ENCODE data around the gene MEGF11.

Gene MEGF11

DNA sequence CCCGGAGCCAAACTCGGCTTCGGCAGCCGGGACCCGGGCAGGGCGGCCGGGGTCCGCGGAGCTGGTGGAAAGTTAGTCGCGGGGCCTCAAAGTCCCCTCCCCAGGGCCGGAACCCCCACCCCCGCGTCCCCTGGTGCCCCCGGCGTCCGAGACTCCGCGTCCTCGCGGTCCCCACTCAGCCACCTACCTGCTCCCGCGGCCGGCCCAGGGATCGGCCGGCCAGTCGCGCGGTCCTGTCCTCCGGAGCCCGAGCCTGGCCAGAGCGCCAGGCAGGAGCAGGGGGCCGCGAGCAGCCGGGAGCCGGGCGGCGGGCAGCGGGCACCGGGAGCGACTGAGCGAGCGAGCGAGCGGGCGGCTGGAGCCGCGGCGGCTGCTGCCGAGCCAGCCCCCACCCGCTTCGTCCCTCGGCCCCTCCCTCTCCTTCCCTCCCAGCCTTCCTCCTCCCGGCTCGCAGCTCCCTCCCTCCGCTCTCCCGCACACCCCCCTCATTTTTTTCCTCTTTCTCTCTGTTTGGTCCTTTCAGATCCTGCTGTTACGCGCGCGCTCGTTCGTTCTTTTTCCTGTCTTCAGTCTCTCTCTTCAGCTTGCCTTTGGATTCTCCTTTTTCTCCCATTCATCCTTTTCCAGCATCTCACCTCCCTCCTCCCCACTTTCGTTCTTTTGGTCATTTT lies at the start of gene MEGF11:
TSS of gene MEGF11 (minus strand) at position 333 of the 671 bp plus-strand sequence. CDS start 125,347 bp downstream, outside the sequence.
- DNase-seq, result no peak

DNA sequence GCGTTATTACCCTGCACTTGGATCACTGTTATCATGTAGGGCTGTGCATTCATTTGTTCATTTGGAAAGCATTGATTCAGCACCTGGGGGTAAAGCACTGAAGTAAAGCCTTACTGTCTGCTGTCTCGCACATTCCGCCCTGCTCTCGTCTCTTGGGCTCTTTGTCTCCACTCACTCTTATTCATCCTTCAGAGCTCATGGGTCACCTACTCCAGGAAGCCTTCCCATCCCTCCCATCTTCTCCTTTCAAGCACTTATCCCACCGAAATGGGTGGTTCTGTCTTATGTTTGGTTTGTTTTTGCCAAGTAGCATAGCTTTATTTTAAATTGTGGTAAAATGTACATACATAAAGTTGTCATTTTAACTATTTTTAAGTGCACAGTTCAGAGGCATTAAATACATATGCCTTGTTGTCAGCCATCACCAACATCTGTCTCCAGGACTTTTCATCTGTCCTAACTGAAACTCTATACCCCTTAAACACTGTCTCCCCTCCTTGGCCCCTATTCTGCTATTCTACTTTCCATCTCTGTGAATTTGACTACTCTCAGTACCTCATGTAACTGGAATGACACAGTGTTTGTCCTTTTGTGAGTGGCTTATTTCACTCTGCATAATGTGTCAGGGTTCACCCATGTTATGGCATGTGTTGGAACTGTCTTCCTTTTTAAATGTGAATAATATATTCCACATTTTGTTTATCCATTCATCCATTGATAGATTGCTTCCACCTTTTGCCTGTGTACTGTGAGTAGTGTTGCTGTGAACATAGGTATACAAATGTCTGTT lies 49.1 kb upstream of the MEGF11 start:
- DNase-seq, result no peak

DNA sequence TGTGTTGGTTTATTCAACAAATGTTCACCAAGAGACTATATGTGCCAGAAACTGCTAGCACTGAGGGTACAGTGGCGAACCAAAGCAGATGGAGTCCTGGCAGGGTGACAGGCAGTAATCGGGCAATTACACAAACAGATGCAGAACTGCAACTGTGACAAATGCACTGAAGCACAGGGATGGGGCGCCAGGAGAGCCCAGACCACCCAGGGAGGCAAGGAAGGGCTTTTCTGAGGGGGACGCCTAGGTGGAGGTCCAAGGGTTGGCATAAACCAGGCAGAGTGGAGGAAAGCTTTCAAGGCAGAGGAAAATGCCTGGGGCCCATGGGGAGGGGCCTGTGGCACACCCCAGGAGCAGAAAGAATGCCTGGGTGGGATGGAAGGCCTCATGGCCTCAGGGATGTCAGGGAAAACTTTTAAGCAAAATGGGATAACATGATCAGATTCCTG lies 45.3 kb upstream of the MEGF11 start:
- DNase-seq, result peak; percentile 45

DNA sequence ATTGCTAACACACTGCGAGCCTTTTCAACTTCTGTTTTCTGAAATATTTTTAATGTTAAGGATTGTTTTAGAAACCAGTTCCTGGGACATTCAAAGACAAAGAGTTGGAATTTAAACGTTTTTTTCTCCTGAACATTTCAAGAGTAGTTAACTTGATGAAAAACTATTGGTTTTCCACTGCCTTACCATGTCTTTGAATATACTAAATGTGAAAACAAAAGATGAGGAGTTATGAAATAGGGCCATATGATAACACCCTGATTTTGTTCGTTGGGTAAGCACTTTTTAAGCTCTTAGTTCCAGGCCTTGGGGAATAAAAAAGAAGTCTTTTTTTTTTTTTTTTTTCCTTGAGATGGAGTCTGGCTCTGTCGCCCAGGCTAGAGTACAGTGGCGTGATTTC lies 42.6 kb upstream of the MEGF11 start:
- DNase-seq, result no peak

DNA sequence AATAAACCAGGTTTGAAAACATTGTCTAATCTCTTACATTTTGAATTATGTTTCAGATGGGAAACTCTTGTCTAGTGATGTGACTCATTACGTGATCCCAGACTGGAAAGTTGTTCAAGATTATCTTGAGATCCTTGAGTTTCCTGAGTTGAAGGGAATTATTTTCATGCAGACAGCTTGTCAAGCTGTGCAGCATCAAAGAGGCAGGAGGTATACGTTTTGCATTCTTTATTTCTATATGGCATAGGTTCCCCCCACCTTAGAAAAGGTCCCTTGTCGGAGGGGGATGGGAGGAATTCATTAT lies 41.3 kb upstream of the MEGF11 start:
- no peak for DNase-seq

DNA sequence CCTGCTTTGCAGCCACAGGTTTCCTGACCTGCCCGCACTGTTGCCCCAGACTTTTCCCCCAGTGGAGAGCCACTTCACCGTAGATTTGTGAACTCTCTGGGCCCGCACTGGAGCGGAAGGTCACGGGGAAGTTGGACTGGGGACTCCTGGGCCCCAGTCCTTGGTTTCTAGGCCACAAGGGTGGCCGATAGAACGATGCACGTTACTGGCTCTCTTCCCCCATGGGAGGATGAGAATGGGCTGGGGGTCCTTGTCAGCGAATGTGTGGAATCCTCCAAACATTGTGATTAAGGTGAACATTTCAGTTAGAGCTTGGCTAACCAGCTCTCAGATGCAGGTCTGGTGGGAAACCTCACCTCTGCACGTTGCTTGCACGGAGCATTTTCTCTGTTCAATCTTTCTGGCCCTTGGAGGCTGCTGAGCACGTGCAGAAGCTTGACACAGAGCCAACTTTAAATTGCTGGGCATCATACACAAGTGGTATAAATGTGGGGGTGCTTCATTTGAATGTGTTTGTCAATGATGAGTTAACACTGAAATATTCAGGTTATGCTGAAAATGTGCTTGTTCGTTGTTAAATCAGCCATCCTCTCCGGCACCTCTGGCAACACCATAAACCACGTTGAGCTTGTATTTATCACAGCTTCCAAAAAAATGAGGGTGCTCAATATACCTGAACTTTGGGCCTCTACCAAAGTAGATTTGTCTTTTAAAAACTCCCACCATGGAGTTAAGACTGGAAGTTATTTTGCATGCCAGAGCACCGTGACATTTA lies 40.8 kb upstream of the MEGF11 start:
- DNase-seq, result peak; percentile 73

DNA sequence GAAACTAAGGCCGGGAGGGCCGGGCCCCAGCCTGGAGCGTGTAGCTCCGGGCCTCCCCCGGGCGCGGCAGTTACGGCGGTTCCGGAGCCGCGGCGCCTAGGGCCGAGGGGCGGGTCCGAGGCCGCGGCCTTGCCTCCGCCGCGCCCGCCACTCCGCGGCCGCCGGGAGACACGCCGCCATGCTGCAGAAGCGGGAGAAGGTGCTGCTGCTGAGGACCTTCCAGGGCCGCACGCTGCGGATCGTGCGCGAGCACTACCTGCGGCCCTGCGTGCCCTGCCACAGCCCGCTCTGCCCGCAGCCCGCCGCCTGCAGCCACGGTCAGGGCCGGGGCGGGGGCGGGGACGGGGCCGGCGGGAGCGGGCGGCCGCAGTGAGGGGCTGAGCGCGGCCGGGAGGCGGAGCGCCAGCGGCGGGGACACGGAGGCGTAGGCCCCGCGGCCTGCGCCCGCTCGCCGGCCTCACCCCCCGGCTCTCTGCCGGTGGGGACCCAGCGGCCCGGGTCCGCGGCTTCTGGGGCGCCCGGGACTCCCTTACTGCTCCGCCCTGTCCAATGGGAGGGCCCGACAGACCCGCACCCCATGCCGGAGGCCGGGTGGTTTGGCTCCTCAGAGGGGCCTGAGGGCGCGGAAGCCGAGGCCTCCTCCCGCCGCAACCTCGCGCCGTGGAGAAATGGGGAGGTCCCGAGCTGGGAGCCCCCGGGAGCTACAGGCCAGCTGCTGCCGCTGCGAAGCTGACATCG lies 40.0 kb upstream of the MEGF11 start, which contains the start of gene DIS3L:
TSS of gene DIS3L (plus strand) at position 150 of the 738 bp plus-strand sequence. CDS start at position 179, 29 bp downstream.
- DNase-seq, result peak; percentile 48

DNA sequence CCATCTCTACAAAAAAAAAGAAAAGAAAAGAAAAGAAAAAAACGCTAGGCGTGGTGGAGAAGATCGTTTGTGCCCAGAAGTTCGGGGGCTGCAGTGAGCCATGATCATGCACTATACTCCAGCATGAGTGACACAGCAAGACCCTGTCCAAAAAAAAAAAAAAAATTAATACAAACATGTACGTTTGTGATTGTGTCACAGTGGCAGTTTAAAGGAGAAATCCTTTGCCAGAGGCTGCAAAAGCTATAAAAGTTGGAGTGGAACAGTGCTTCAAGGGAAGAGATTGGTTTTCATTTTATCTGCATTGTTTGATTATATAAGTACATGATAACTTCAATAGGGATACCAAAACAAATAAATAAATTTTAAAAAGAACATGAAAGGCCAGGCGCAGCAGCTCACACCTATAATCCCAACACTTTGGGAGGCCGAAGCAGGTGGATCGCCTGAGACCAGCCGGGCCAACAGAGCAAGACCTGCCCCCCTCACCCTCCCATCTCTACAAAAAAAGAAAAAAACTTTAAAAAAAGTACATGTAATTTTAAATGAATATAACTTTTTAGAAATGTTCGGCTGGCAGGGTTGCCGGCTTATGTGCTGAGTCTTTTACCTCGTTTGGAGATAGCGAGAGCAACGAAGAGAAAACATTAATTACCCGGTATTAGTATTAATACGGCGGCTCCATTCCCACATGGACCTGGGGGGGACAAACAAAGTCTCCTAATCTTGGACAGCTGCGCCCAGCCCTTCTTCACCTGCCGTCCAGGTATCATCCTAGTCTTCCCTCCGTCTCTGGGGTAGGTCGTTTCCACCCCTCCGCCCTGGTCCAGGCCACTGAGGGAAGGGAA lies 39.2 kb upstream of the MEGF11 start:
- no peak for DNase-seq

DNA sequence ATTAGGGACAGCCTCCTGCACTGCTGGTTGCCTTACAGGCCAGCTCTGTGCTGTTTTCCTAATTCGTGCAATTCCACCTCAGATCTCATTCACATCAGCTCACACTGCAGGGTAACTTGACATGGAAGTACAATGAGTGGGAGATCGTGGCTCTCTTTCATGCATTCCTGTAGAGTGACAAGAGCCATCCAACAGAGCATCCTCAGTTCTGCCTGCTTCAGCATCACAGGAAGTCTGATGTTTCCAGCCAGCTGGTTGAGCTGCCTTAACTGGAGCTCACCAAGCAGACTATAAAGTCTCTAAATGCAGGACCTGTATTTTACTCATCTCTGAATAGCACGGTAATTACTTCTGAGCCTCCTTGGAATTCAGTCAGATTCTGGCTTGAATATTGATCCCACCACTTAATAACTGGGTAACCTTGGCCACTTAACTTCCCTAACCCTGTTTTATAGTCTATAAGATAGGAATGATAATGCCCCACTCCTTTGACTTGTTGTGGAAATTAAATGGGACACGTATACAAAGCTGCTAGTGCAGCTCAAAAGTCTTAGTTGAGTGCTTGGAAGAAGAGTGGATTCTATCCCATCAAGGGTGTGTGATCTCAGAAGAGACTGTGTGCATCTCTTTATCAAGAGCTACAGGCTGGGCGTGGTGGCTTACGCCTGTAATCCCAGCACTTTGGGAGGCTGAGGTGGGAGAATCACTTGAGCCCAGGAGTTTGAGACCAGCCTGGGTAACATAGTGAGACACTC lies 38.4 kb upstream of the MEGF11 start:
- no peak for DNase-seq

DNA sequence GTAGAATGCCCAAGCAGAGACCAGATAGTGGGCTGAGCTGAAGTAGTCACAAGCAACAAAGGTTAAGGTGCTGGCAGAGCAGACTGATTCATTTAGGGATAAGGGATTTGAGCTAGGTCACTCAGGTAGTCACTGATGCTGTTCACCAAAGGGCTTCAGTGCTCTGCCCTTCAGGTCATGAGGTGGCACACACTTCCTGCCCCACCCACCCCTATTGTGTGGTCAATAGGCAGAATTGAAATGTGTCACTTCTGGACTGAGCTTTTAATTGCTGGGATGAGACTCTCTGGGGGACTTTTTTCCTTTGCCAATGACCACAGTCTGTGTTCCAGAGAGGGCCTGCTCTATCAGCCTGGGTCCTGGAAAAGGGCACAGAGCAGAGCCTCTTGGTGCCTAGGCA lies 37.0 kb upstream of the MEGF11 start:
- no peak for DNase-seq

DNA sequence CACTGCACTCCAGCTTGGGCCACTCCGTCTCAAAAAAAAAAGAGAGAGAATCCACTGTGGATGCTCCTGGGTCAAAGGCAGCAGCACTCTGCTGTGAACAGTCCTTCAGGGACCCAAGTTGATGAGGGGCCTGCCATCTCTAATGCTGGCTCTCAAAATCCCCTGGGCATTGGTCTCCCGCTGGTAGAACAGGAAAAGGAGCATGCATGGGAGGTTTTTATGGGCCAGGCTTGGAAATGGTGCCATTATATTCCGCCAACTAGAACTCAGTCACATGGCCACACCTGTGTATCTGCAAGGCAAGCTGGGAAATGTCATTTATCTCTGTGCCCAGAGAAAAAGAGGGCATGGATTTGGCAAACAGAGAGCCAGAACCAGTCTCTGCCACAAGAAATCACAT lies 36.5 kb upstream of the MEGF11 start:
- DNase-seq, result no peak

DNA sequence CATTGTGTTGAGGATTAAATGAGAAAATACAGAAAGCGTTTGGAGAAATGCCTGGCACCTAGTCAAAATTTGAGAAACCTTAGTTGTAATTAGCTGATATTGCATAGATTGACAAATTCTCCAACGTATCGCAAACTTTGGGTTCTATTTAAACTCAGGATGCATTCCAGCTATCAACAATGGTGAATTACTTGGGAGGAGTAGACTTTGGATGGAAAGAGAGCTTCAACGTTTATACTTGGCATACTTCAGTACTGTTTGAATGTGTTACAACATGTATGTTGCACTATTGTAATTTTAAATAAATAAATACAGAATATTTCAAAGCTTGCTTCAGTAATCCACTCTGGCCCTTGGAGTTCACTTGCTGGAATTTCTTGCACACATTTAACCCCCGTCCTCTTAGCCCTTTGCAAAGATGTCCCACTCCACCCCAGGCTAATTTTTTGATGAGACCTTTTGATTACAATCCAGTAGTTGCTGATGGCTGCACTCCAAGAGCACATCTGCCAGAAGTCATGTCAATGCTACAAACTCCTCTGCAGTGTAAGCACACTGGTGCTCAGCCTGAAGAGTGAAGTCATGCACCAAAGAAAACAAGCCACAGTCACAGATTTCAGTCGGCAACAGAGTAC lies 35.1 kb upstream of the MEGF11 start:
- no peak for DNase-seq

DNA sequence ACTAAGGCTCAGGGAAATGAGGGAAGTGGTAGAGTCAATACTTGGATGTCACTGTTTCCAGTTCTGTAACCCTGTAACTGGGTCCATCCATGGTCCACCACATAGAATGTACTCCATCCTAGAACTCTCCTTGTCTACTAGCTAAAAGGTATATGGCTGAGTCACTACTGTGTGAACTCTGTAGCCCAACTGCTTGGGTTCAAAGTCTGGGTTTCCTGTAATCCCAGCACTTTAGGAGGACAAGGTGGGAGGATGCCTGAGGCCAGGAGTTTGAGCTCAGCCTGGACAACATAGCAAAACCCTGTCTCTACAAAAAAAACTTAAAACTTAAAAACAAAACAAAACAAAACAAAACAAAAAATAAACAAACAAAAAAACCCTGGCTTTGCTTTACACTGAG lies 34.5 kb upstream of the MEGF11 start:
- no peak for DNase-seq

DNA sequence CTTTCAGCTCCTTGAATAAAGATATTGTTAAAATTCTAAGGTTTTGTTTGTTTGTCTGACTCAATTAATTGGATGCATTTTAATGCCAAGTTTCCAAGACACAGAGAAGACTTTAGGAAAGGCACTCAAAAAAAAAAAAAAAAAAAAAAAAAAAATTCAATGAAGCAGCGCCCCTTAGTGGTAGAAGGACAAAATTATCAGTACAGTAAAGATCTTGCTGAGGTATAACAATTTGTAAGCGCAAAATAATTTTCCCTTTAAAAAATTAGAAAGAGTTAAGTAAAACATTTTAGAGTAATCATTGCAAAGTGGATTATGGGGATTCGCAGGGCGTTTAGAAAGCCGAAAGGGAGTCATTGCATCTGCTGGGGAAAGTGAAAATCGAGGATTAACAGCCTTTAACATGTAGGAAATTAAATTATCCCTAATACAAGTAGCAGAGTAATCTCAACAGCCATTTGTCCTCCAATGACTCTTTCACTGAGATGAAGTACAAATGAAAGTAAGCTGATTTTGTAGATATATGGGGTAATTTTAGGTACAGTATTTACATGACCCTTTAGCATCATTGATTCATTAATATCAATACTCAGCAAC lies 34.0 kb upstream of the MEGF11 start:
- no peak for DNase-seq

DNA sequence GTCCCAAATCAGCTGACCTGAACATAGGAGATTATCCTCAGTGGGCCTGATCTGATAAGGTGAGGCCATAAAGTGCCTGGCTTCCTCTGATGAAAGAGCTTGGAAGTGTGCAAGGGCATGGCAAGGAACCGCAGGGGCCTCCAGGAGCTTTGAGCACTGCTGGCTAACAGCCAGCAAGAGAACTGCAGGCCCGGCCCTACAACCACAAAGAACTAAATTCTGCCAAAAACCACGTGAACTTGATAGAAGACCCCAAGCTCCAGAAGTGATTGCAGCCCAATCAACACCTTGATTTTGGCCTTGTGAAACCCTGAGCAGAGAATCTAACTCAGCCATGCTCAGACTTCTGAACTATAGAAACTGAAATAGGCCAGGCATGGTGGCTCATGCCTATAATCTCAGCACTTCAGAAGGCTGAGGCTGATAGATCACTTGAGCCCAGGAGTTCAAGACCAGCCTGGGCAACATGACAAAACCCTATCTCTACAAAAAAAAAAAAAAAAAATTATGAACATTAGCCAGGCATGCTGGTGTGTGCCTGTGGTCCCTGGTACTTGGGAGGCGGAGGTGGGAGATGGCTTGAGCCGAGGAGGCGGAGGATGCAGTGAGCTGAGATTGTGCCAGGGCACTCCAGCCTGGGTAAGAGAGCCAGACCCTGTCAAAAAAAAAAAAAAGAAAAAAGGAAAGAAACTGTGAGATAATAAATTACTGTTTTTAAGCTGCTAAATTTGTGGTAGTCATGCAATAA lies 32.2 kb upstream of the MEGF11 start:
- DNase-seq, result no peak

DNA sequence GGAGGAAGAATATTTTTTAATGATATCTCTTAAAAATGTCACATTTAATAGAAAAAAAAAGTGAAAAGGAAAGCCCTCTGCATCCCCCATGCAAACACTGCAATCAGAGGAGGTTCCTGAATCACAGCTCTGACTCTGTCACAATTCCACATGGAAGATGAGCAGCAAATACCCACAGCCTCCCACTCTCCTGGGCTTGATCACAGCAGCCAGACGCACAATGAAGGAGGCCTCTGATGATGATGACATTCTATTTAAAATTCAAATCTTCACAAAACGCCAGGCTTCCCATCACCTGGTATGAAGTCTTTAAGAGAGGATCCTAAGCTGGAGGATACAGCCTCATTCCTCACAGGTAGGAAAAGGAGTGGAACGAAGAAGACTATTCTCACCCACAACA lies 30.7 kb upstream of the MEGF11 start:
- no peak for DNase-seq

DNA sequence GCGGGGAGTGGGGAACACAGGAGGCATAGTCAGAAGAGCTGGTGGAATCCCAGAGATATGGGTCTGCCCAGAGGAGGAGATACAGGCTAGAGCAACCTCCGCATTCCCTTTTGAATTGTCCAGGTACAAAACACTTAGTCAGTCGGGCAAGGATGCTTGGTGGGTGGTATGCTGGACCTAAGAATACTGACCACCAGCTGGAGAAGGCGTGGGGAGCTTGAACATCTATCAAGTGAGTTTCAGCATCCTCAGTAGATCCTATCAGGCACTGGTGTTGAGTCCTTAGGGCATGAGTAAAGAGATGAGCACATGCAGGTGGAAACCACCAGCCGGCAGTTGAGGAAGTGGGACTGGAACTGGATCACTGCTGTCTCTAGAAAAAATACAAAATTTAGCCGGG lies 25.1 kb upstream of the MEGF11 start:
- DNase-seq, result no peak

DNA sequence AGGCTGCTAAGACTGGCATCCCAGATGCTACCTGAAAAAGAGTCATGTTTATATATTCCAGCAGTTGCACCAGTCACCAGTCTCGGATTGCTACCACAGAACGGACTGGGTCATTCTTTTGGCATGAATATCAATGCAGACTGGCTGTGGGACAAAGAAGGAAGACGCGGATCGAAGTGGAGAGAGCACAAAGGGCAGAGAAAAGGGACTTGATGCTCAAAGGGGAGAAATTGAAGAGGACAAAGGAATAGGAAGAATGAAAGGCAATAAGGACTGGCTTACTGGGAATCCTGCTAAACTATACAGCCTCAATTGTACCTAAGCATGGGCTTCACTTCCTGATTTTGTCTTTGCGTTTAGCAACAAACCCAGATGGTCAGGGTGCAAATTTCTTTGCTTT lies 24.5 kb upstream of the MEGF11 start:
- no peak for DNase-seq

DNA sequence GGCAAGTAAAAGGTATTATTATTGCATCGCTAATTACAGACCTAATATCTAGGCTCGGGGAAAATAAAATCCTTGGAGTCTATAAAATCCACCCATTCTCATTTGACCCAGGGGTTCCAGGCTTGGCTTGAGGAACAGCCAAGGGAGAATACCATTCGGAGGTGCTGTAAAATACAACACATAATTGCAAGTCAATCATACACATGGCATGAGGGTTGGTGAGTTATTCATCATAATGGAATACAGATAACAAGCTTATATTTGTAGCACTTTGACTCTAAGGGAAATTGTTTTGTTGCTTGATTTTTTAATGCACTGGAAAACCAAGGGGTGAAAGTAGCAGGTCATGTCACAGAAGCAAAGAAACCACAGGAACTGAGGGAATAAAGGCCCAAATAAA lies 23.0 kb upstream of the MEGF11 start:
- no peak for DNase-seq

DNA sequence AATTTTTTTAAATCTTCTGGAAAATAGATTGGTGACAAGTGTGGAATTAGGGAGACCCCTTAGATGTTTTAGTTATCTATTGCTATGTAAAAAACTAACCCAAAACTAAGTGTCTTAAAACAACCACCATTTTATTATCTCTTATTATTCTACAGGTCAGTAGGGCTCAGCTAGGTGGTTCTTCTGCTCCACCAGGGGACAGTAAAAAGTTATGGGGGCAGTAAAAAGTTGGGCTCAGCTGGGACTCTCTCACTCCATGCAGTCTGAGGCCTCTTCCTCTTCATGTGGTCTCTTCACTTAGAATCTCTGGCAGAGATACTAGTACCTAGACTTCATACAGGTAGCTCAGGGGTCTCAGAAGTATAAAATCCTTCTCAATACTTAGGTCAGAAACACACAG lies 21.8 kb upstream of the MEGF11 start:
- DNase-seq, result no peak

All from COR-L47 (cell line).